Iris pigment epithelial cell (primary cell): ENCODE results near the gene MRPS12.
"Not testable (repeated sequence)": the region's sequence is repeated elsewhere in the genome, so short reads cannot be mapped to it uniquely, and the experiment has no call there.

Source experiments
- DNase-seq: peaks from one replicate; pipeline ENCODE4 v3.0.0-alpha.2; 2011; ENCODE audit warnings: low read depth

Gene MRPS12

DNA sequence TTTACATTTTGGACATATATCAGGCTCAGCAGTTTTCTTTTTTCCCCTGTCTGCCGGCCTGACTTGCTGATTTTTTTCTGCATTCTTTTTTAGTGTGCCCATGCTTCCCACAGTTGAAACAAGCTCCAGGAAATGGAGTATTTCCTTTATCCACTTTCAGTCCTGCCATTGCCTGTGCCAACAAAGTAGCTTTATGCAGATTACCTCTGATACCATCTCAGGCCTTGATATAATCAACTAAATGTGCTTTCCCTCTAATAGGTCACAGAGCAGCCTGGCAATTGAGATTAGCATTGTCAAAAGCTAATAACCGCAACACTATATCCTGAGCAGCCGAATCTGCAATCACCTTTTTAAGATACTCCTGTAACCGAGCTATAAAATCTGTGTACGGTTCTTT is 9.2 kb downstream of the MRPS12 start:
- no peak for DNase-seq

DNA sequence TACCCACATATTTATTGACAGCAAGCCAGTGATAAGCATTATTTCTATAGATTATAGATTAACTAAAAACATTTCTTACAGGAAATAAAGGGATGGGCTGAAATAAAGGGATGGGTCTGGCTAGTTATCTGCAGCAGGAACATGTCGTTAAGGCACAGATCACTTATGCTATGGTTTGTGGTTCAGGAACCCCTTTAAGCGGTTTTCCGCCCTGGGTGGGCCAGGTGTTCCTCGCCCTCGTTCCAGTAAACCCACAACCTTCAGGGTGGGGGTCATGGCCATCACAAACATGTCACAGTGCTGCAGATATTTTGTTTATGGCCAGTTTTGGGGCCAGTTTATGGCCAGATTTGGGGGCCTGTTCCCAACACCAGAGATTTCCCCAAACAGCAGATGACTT is 10.7 kb downstream of the MRPS12 start:
- not testable (repeated sequence) for DNase-seq

DNA sequence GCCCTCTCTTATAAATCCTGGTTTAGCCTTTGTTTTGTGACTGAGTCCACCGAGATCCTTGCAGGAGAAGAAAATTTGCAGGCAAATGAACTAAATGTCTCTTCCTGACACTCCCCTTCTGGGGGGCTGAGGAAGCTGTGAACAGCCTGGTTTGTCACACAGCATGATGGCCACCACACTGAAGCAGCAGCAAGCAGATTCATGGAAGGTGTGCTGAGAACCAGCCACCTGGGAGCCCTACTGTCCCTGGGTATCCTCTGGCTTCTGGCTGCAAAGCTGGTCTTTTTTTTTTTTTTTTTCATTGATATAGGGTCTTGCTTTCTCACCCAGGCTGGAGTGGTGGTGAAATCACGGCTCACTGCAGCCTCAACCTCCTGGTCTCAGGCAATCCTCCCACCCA is 11.2 kb downstream of the MRPS12 start:
- DNase-seq, result no peak

GRCh38 chr19:38942471-38943181 is 11.9 kb downstream of the MRPS12 start:
- DNase-seq, result no peak

GRCh38 chr19:38944981-38945506 is 14.3 kb downstream of the MRPS12 start:
- DNase-seq, result no peak

DNA sequence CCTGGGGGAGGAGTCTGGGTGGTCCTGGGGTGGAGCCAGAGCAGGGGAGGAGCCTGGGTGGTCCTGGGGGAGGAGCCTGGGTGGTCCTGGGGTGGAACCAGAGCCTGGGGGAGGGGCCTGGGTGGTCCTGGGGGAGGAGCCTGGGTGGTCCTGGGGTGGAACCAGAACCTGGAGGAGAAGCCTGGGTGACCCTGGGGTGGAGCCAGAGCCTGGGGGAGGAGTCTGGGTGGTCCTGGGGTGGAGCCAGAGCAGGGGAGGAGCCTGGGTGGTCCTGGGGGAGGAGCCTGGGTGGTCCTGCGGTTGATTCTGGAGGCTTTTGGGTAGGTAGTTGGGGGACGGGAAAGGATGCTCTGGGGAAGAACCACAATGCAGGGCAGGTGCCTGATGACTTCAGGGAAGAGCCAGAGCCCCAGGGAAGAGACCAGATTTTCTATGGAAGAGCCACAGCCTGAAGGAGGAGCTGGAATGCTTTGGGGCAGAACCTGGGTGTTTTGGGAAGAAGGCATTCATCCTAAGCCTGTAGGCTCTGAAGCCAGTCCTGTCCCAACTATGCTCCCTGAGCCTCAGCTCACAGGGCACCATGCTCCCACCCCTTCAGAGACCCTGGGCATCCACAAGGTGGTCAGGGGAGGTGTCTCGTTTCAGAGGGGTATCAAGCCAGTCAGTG is 15.0 kb downstream of the MRPS12 start:
- no peak for DNase-seq

GRCh38 chr19:38946229-38947010 is 15.7 kb downstream of the MRPS12 start:
- DNase-seq, result no peak

GRCh38 chr19:38949580-38950367 is 19.0 kb downstream of the MRPS12 start:
- DNase-seq, result peak; percentile 91

DNA sequence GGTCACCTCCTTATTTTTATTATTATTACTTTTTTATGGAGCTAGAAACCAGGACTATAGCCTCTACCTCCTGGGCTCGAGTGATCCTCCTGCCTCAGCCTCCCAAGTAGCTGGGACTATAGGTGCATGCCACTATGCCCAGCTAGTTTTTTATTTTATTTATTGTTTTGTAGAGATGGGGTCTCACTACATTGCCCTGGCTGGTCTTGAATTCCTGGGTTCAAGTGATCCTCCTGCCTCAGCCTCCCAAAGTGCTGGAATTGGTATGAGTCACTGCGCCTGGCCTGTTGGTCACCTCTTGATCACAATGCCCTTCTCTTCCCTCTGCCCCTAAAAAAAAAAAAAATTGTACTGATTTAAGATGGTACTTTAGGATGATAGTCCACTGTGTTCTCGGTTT is 20.4 kb downstream of the MRPS12 start:
- no peak for DNase-seq

DNA sequence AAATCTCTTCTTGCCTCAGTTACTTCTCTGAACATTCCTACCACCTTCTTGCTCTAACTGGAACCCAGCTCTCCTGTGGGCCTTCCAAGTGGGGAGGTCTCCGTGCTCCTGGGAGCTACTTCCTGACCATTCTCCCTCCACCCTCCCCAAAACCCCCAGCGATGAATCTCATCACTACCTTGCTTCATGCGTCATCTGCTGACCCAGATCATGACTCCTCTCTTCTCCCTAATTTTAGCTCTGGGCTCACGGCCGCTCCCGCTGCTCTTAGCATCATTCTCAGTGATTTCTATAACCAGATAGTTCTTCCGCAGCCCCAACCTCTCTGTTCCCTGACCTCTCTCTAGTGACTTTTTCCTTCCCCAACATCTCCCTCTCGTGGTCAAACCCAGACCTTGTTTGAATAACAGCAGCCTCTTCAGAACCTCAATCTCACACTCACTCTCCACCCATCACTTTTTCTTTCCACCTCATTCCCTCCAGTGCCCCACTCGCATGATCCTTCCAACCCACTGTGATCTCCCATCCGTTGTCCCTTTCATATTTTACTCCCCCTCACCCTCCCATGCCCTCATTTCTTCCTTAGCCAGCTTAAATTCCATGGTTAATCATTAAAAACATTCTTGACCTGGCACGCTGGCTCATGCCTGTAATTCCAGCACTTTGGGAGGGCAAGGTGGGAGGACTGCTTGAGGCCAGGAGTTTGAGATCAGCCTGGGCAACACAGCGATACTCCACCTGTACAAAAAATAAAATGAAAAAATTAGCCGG is 21.8 kb downstream of the MRPS12 start:
- DNase-seq, result peak; percentile 36

- no peak for DNase-seq
Measured at GRCh38 chr19:38953677-38954076, 22.9 kb downstream of the MRPS12 start.

GRCh38 chr19:38956264-38956663 is 25.5 kb downstream of the MRPS12 start:
- no peak for DNase-seq

- DNase-seq, result no peak
Measured at GRCh38 chr19:38958301-38958700, 27.6 kb downstream of the MRPS12 start.

DNA sequence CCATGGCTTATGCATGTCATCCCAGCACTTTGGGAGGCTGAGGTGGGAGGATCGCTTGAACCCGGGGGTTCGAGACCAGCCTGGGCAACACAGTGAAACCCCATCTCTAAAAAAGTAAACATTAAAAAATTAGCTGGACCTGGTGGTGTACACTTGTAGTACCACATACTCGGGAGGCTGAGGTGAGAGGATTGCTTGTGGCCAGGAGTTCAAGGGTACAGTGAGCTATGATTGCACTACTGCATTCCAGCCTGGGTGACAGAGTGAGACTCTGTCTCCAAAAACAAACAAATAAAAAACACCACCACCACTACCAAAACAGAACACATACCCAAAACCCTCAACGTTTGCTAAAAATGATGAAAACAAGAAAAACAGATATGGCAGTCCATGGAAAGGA is 28.9 kb downstream of the MRPS12 start:
- DNase-seq, result no peak

GRCh38 chr19:38964738-38965137 is 34.0 kb downstream of the MRPS12 start:
- DNase-seq, result no peak

- DNase-seq, result not testable (repeated sequence)
Measured at GRCh38 chr19:38966149-38966548, 35.4 kb downstream of the MRPS12 start.

DNA sequence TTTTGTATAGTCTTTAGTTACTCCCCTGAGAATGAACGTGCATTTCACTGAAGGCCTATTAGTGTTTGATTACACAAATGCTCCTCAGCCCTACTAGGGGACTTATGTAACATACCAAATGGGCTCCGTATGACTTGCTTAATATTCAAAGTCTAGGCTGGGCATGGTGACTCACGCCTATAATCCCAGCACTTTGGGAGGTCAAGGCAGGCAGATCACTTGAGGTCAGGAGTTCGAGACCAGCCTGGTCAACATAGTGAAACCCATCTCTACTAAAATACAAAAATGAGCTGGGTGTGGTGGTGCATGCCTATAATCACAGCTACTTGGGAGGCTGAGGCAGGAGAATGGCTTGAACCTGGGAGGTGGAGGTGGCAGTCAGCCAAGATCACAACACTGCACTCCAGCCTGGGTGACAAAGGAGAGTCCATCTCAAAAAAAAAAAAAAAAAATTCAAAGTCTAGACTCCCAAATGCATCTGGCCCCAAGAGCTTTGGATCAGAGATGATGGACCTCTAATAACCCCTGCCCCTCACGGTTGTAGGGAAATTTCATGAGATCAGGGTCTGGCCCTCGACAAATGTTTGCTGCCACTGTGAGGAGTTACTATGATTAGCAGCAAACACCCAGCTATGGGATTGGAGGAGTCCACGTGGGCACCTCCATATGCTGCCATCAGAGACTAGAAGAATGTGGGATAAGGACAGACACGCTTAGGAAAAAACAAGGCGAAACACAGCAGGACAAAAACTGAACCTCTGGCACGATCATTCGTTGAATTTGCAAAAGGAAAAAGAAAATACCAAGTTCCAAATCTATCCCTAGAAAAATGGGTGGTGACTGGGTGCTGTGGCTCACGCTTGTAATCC is 40.2 kb downstream of the MRPS12 start:
- peak; percentile 64 for DNase-seq

- DNase-seq, result no peak
Measured at GRCh38 chr19:38971672-38972071, 40.9 kb downstream of the MRPS12 start.

GRCh38 chr19:38974624-38975213 is 44.0 kb downstream of the MRPS12 start:
- DNase-seq, result no peak
